Keratinocyte (primary cell): ENCODE results near the gene TMEM185B. TPM values are rescaled to one million over a fixed set of nuclear protein-coding genes. Genes with fewer than 3 reads are reported as not detected.

Experiments used
- DNase-seq: peaks from one replicate; pipeline ENCODE4 v3.0.0-alpha.2; 2011; ENCODE audit warnings: low read depth, missing footprints, low spot score
- FAIRE-seq: peaks from 2 replicates; lab custom pipeline; 2011; peaks lifted over from hg19 to GRCh38; lab: Jason Lieb, UNC
- H2AFZ ChIP-seq: 2 replicates; pipeline ENCODE4 v1.6.0; 2012; ENCODE audit warnings: low read length, control low read depth, inconsistent platforms; ENCODE audit not compliant: control insufficient read depth
- H3K27ac ChIP-seq: 2 replicates; pipeline ENCODE4 v1.5.1; 2011; ENCODE audit warnings: low read length; ENCODE audit not compliant: control insufficient read depth, insufficient read depth
- H3K27me3 ChIP-seq: 3 replicates; pipeline ENCODE4 v1.6.0; 2011; ENCODE audit warnings: low read length; ENCODE audit not compliant: control insufficient read depth, insufficient read depth; ENCODE audit errors: extremely low read depth
- H3K36me3 ChIP-seq, 2 experiments: 2 replicates in 1 of 2; 3 replicates in 1 of 2; pipeline ENCODE4 v1.5.1; 2011; ENCODE audit warnings: low read length in 2 of 2, mild to moderate bottlenecking in 1 of 2; ENCODE audit not compliant: control insufficient read depth in 2 of 2, insufficient read depth in 2 of 2; ENCODE audit errors: extremely low read depth in 1 of 2
- H3K4me1 ChIP-seq: 3 replicates; pipeline ENCODE4 v1.5.1; 2011; ENCODE audit warnings: low read length; ENCODE audit not compliant: control insufficient read depth, insufficient read depth; ENCODE audit errors: extremely low read depth
- H3K4me2 ChIP-seq: 3 replicates; pipeline ENCODE4 v1.6.0; 2011; ENCODE audit warnings: low read depth, low read length; ENCODE audit not compliant: control insufficient read depth, insufficient read depth; ENCODE audit errors: extremely low read depth
- H3K4me3 ChIP-seq, 3 experiments: fragments of 200-600 bp in 1 of 3; sonication (generic) in 1 of 3; 2 replicates in 2 of 3; 3 replicates in 1 of 3; pipeline ENCODE4 v1.5.1; 2011 to 2016; ENCODE audit warnings: low read length in 3 of 3, mild to moderate bottlenecking in 3 of 3, control low read depth in 2 of 3, inconsistent platforms in 1 of 3, low read depth in 1 of 3, mixed read lengths in 1 of 3, mixed run types in 1 of 3, moderate library complexity in 1 of 3; ENCODE audit not compliant: control insufficient read depth in 2 of 3, insufficient read depth in 2 of 3; ENCODE audit errors: extremely low read depth in 1 of 3
- H3K79me2 ChIP-seq: 2 replicates; pipeline ENCODE4 v1.6.0; 2012; ENCODE audit warnings: low read length; ENCODE audit not compliant: control insufficient read depth, insufficient read depth
- H3K9ac ChIP-seq: 3 replicates; pipeline ENCODE4 v1.6.0; 2011; ENCODE audit warnings: low read length; ENCODE audit not compliant: control insufficient read depth, insufficient read depth; ENCODE audit errors: extremely low read depth
- H3K9me1 ChIP-seq: 3 replicates; pipeline ENCODE4 v1.6.0; 2011; ENCODE audit warnings: low read length; ENCODE audit not compliant: control insufficient read depth, insufficient read depth; ENCODE audit errors: extremely low read depth
- H3K9me3 ChIP-seq: 2 replicates; pipeline ENCODE4 v1.5.1; 2012; ENCODE audit warnings: low read depth, low read length; ENCODE audit not compliant: control insufficient read depth
- H4K20me1 ChIP-seq: 3 replicates; pipeline ENCODE4 v1.6.0; 2011; ENCODE audit warnings: low read length; ENCODE audit not compliant: control insufficient read depth, insufficient read depth; ENCODE audit errors: extremely low read depth
- CTCF ChIP-seq, 3 experiments: IDR thresholded peaks in 1 of 3; conservative IDR thresholded peaks in 1 of 3; optimal IDR thresholded peaks in 1 of 3; 2 replicates in 2 of 3; 3 replicates in 1 of 3; pipeline versions ENCODE3 to v1.5.1; 2011; ENCODE audit warnings: low read length in 3 of 3, mild to moderate bottlenecking in 3 of 3, moderate library complexity in 2 of 3, control low read depth in 1 of 3, inconsistent platforms in 1 of 3; ENCODE audit not compliant: insufficient read depth in 2 of 3; ENCODE audit errors: extremely low read depth in 1 of 3
- EZH2 ChIP-seq: IDR thresholded peaks from one replicate; pipeline ENCODE4 v1.6.1; 2012; ENCODE audit warnings: inconsistent platforms, mild to moderate bottlenecking, low read length, moderate library complexity
- dilution Hi-C: fragments of 300-500 bp; cut with MboI; formaldehyde crosslinking; loops from one replicate; pipeline ENCODE4 v1.7.0; 2020; ENCODE audit warnings: low sequenced_read_pairs; ENCODE audit not compliant: extremely low pct_ligation_motif_present
- polyA plus RNA-seq, 5 experiments: library from polyadenylated mRNA; depleted of rRNA in 3 of 5; stranded (reverse) in 3 of 5; stranded (forward) in 1 of 5; unstranded in 1 of 5; fragments of >200 nt; gene quantifications; 1 replicate in 1 of 5; 2 replicates in 3 of 5; 3 replicates in 1 of 5; pipeline versions ENCODE4 v1.2.1 to v1.2.3, GENCODE V29; 2011 to 2012; ENCODE audit warnings: missing spikeins in 2 of 5, low read depth in 1 of 5, low replicate concordance in 1 of 5

TMEM185B gene
- polyA plus RNA-seq, 1 donor (not counting 4 experiments of a cell fraction or from before 2014, with no cell fraction given), result 13.4 TPM

GRCh38 chr2:120208381-120209353 is 14.5 kb downstream of the TMEM185B start:
- no peaks in the 10 kb centered on the region for H3K79me2 ChIP-seq
- H3K4me2 ChIP-seq, result no peak overlapping the region
- no peak overlapping the region for H3K4me3 ChIP-seq
- no peak overlapping the region for H2AFZ ChIP-seq
- no peaks in the 10 kb centered on the region for H3K9me3 ChIP-seq
- dilution Hi-C loops, result no loop called here
- H4K20me1 ChIP-seq, result no peaks in the 10 kb centered on the region
- no peaks in the 10 kb centered on the region for H3K4me1 ChIP-seq
- FAIRE-seq, result no peak
- TF ChIP-seq EZH2 (no peak), CTCF (optimal IDR thresholded peaks at IDR 0.05 in 1 of 3, IDR thresholded peaks at IDR 0.05 in 1 of 3, conservative IDR thresholded peaks at IDR 0.05 in 1 of 3; ENCODE audit: extremely low read depth in 1 of 3, insufficient read depth in 2 of 3, low read length in 3 of 3) (no peak)
- DNase-seq, result no peak
- no peaks in the 10 kb centered on the region for H3K9me1 ChIP-seq
- H3K27ac ChIP-seq, result no peak overlapping the region
- H3K27me3 ChIP-seq, result no peaks in the 10 kb centered on the region
- no peaks in the 10 kb centered on the region for H3K36me3 ChIP-seq
- H3K9ac ChIP-seq, result no peak overlapping the region

GRCh38 chr2:120206022-120206581 is 17.1 kb downstream of the TMEM185B start:
- Histone ChIP-seq H3K9ac (no peak overlapping the region), H3K4me1 (no peaks in the 10 kb centered on the region), H3K27me3 (no peaks in the 10 kb centered on the region), H3K4me3 (no peak overlapping the region), H3K4me2 (no peak overlapping the region), H3K27ac (no peak overlapping the region), H3K9me1 (no peaks in the 10 kb centered on the region), H3K36me3 (no peaks in the 10 kb centered on the region), H3K9me3 (no peaks in the 10 kb centered on the region), H2AFZ (no peak overlapping the region), H3K79me2 (no peaks in the 10 kb centered on the region), H4K20me1 (no peaks in the 10 kb centered on the region)
- DNase-seq, result no peak
- dilution Hi-C loops, result no loop called here
- peak in 2 of 3 experiments; percentile 52 to 58 for TF ChIP-seq CTCF (optimal IDR thresholded peaks at IDR 0.05 in 1 of 3, IDR thresholded peaks at IDR 0.05 in 1 of 3, conservative IDR thresholded peaks at IDR 0.05 in 1 of 3; ENCODE audit: extremely low read depth in 1 of 3, insufficient read depth in 2 of 3, low read length in 3 of 3)
- TF ChIP-seq EZH2, result no peak
- FAIRE-seq, result no peak
